Upper lobe of left lung (tissue), 4 donors: ENCODE measurements around the gene HSPB8.
A peak's percentile ranks its signal among the peaks of the same experiment; 100 is the strongest.

Source experiments
- EP300 ChIP-seq, 4 donors: sonication (generic); formaldehyde crosslinking; IDR thresholded peaks; one replicate each; pipeline ENCODE4 v1.5.1; 2017; ENCODE audit warnings: antibody characterized with exemption in 4 of 4, control low read depth in 2 of 4
- POLR2A ChIP-seq, 4 donors: fragments of 450-650 bp; IDR thresholded peaks; one replicate each; pipeline ENCODE4 v1.5.1; 2016 to 2017; ENCODE audit warnings: antibody characterized with exemption in 4 of 4, mild to moderate bottlenecking in 2 of 4
- POLR2AphosphoS5 ChIP-seq, 2 donors: sonication (generic); formaldehyde crosslinking; IDR thresholded peaks; one replicate each; pipeline ENCODE4 v1.5.1; 2017; ENCODE audit warnings: antibody characterized with exemption in 2 of 2
- TF ChIP-seq, protein P1 (sequence below), 6 experiments: fragments of 450-650 bp in 4 of 6; fragments of 200-600 bp in 2 of 6; sonication (generic) in 2 of 6; IDR thresholded peaks; one replicate each; pipeline ENCODE4 v1.5.1; 2016 to 2019; ENCODE audit warnings: antibody characterized with exemption in 6 of 6

DNA sequence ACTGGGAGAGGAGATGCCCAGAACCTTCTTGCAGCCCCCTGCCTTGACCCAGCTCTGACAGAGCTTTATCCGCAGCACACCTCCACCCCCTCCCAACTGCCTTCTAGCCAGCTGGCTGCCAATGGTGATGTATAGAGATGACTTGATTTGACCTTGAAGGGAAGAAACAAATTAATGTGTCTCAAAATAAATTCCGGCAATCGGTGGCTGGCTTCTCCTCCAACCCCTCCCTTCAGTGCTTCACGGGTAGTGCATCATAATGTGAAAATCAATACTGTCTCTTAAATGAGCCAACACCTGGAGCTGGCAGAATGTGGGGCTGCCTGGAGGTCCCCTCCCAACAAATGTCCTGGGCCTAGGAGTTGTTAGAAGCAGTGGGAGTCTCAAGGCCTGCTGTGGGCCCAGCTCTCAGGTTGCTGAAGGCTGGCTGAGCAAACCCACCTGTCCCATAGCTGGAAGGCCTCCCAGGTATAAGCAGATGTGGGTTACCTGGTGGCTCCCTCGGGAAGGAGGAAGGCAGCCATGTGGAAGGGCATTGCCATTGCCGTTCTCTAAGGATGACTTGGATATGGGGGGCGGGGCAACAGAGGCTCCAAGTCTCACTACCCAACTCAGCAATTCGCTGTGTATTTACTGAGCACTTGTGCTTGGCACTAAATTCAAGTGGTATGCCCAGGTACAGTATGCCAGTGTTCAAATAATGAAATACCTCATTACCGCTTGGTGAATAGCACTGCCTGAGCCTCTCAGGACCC is 23.2 kb downstream of the HSPB8 start:
- TF ChIP-seq POLR2A (IDR thresholded peaks at IDR 0.05) (no peak), EP300 (IDR thresholded peaks at IDR 0.05) (peak in 1 of 4 donors; percentile 44), POLR2AphosphoS5 (IDR thresholded peaks at IDR 0.05) (no peak)
- TF ChIP-seq, protein P1, sequence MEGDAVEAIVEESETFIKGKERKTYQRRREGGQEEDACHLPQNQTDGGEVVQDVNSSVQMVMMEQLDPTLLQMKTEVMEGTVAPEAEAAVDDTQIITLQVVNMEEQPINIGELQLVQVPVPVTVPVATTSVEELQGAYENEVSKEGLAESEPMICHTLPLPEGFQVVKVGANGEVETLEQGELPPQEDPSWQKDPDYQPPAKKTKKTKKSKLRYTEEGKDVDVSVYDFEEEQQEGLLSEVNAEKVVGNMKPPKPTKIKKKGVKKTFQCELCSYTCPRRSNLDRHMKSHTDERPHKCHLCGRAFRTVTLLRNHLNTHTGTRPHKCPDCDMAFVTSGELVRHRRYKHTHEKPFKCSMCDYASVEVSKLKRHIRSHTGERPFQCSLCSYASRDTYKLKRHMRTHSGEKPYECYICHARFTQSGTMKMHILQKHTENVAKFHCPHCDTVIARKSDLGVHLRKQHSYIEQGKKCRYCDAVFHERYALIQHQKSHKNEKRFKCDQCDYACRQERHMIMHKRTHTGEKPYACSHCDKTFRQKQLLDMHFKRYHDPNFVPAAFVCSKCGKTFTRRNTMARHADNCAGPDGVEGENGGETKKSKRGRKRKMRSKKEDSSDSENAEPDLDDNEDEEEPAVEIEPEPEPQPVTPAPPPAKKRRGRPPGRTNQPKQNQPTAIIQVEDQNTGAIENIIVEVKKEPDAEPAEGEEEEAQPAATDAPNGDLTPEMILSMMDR (IDR thresholded peaks at IDR 0.05), result no peak
